HepG2 (cell line): Measurements from ENCODE around the gene FOSL2. TPM values are rescaled to one million over a fixed set of nuclear protein-coding genes. Genes with fewer than 3 reads are reported as not detected.

Experiments used
- CAMTA2 ChIP-seq: sonication (generic); formaldehyde crosslinking; IDR thresholded peaks from 2 replicates; pipeline ENCODE4 v1.4.0; 2020; ENCODE audit warnings: mild to moderate bottlenecking, missing genetic modification reagents, borderline replicate concordance
- CEBPG ChIP-seq: IDR thresholded peaks from 2 replicates; pipeline ENCODE4 v1.6.1; 2016
- HCFC1 ChIP-seq: fragments of 150-350 bp; IDR thresholded peaks from 2 replicates; pipeline ENCODE4 v1.6.1; 2014; ENCODE audit warnings: low read depth, low read length
- PBX2 ChIP-seq: IDR thresholded peaks from 2 replicates; pipeline ENCODE4 v1.6.1; 2016; ENCODE audit warnings: control low read depth
- PITX1 ChIP-seq: sonication (generic); formaldehyde crosslinking; IDR thresholded peaks from 2 replicates; pipeline ENCODE4 v1.5.1; 2020; ENCODE audit warnings: mild to moderate bottlenecking, missing genetic modification reagents
- ZKSCAN8 ChIP-seq: IDR thresholded peaks from 2 replicates; pipeline ENCODE4 v1.6.1; 2016; ENCODE audit warnings: borderline replicate concordance, missing genetic modification reagents, missing compliant biosample characterization
- ZNF337 ChIP-seq: sonication (generic); formaldehyde crosslinking; IDR thresholded peaks from 2 replicates; pipeline ENCODE4 v1.5.1; 2020; ENCODE audit warnings: missing genetic modification reagents, low read depth, mild to moderate bottlenecking, borderline replicate concordance
- ZNF501 ChIP-seq: sonication (generic); formaldehyde crosslinking; IDR thresholded peaks from 2 replicates; pipeline ENCODE4 v1.5.1; 2020; ENCODE audit warnings: mild to moderate bottlenecking, moderate library complexity, missing genetic modification reagents
- ZNF577 ChIP-seq: sonication (generic); formaldehyde crosslinking; IDR thresholded peaks from 2 replicates; pipeline ENCODE4 v1.4.0; 2020; ENCODE audit warnings: mild to moderate bottlenecking, low read depth, missing genetic modification reagents, borderline replicate concordance
- ZNF605 ChIP-seq: sonication (generic); formaldehyde crosslinking; IDR thresholded peaks from 2 replicates; pipeline ENCODE4 v1.8.0; 2022; ENCODE audit warnings: mild to moderate bottlenecking, missing genetic modification reagents
- ZSCAN5A ChIP-seq: sonication (generic); formaldehyde crosslinking; IDR thresholded peaks from 2 replicates; pipeline ENCODE4 v1.8.0; 2022; ENCODE audit warnings: mild to moderate bottlenecking, missing genetic modification reagents, borderline replicate concordance
- polyA plus RNA-seq, 8 experiments: library from polyadenylated mRNA; depleted of rRNA in 3 of 8; stranded (reverse) in 7 of 8; unstranded in 1 of 8; fragments of >200 nt; fragmentation: Illumina TruSeq in 4 of 8; extraction: Trizol in 4 of 8; gene quantifications; 2 replicates each; pipeline versions ENCODE4 v1.2.1 to v1.2.3, GENCODE V29; 2011 to 2016; ENCODE audit warnings: low read depth in 4 of 8, missing spikeins in 1 of 8, mixed read lengths in 1 of 8; ENCODE audit not compliant: insufficient read depth in 1 of 8
- total RNA-seq, 5 experiments: library from RNA; depleted of rRNA; stranded (reverse); fragments of >200 nt; fragmentation: Illumina TruSeq; extraction: Trizol; gene quantifications; 2 replicates each; pipeline ENCODE4 v1.2.3, GENCODE V29; 2016; ENCODE audit warnings: low read depth in 1 of 5
- TF ChIP-seq, protein P1 (sequence below): sonication (generic); formaldehyde crosslinking; IDR thresholded peaks from 2 replicates; pipeline ENCODE4 v1.4.0; 2020; ENCODE audit warnings: missing genetic modification reagents, borderline replicate concordance
- TF ChIP-seq, protein P2 (sequence below): sonication (generic); formaldehyde crosslinking; IDR thresholded peaks from 2 replicates; pipeline ENCODE4 v1.9.0; 2021; ENCODE audit warnings: mild to moderate bottlenecking, missing genetic modification reagents
- TF ChIP-seq, protein P3 (sequence below): sonication (generic); formaldehyde crosslinking; IDR thresholded peaks from 2 replicates; pipeline ENCODE4 v1.8.1; 2023; ENCODE audit warnings: mild to moderate bottlenecking, missing genetic modification reagents

Gene FOSL2
- total and polyA plus RNA-seq, 2 of the 13 experiments (the other 11 are each of a cell fraction or from before 2014, with no cell fraction given), result 3.4 to 18.1 TPM

GRCh38 chr2:28395334-28396061 is 2.8 kb downstream of the FOSL2 start (continued):
- TF ChIP-seq, protein P1, sequence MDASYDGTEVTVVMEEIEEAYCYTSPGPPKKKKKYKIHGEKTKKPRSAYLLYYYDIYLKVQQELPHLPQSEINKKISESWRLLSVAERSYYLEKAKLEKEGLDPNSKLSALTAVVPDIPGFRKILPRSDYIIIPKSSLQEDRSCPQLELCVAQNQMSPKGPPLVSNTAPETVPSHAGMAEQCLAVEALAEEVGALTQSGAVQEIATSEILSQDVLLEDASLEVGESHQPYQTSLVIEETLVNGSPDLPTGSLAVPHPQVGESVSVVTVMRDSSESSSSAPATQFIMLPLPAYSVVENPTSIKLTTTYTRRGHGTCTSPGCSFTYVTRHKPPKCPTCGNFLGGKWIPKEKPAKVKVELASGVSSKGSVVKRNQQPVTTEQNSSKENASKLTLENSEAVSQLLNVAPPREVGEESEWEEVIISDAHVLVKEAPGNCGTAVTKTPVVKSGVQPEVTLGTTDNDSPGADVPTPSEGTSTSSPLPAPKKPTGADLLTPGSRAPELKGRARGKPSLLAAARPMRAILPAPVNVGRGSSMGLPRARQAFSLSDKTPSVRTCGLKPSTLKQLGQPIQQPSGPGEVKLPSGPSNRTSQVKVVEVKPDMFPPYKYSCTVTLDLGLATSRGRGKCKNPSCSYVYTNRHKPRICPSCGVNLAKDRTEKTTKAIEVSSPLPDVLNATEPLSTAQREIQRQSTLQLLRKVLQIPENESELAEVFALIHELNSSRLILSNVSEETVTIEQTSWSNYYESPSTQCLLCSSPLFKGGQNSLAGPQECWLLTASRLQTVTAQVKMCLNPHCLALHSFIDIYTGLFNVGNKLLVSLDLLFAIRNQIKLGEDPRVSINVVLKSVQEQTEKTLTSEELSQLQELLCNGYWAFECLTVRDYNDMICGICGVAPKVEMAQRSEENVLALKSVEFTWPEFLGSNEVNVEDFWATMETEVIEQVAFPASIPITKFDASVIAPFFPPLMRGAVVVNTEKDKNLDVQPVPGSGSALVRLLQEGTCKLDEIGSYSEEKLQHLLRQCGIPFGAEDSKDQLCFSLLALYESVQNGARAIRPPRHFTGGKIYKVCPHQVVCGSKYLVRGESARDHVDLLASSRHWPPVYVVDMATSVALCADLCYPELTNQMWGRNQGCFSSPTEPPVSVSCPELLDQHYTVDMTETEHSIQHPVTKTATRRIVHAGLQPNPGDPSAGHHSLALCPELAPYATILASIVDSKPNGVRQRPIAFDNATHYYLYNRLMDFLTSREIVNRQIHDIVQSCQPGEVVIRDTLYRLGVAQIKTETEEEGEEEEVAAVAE (CRISPR knock-in tag), result no peak
- TF ChIP-seq PBX2 (peak; percentile 18; the same call in 1 of the 2 replicates), ZNF605 (CRISPR knock-in tag) (0 out of 2 replicates have a peak, but pooled peaks have one; percentile 56), PITX1 (CRISPR knock-in tag) (no peak), ZNF577 (CRISPR knock-in tag) (no peak), ZNF337 (no peak), CEBPG (CRISPR knock-in tag) (peak; percentile 71), HCFC1 (no peak), ZKSCAN8 (CRISPR knock-in tag) (no peak), ZSCAN5A (CRISPR knock-in tag) (no peak), CAMTA2 (CRISPR knock-in tag) (no peak), ZNF501 (peak; percentile 40; the same call in 1 of the 2 replicates)
- TF ChIP-seq, protein P2, sequence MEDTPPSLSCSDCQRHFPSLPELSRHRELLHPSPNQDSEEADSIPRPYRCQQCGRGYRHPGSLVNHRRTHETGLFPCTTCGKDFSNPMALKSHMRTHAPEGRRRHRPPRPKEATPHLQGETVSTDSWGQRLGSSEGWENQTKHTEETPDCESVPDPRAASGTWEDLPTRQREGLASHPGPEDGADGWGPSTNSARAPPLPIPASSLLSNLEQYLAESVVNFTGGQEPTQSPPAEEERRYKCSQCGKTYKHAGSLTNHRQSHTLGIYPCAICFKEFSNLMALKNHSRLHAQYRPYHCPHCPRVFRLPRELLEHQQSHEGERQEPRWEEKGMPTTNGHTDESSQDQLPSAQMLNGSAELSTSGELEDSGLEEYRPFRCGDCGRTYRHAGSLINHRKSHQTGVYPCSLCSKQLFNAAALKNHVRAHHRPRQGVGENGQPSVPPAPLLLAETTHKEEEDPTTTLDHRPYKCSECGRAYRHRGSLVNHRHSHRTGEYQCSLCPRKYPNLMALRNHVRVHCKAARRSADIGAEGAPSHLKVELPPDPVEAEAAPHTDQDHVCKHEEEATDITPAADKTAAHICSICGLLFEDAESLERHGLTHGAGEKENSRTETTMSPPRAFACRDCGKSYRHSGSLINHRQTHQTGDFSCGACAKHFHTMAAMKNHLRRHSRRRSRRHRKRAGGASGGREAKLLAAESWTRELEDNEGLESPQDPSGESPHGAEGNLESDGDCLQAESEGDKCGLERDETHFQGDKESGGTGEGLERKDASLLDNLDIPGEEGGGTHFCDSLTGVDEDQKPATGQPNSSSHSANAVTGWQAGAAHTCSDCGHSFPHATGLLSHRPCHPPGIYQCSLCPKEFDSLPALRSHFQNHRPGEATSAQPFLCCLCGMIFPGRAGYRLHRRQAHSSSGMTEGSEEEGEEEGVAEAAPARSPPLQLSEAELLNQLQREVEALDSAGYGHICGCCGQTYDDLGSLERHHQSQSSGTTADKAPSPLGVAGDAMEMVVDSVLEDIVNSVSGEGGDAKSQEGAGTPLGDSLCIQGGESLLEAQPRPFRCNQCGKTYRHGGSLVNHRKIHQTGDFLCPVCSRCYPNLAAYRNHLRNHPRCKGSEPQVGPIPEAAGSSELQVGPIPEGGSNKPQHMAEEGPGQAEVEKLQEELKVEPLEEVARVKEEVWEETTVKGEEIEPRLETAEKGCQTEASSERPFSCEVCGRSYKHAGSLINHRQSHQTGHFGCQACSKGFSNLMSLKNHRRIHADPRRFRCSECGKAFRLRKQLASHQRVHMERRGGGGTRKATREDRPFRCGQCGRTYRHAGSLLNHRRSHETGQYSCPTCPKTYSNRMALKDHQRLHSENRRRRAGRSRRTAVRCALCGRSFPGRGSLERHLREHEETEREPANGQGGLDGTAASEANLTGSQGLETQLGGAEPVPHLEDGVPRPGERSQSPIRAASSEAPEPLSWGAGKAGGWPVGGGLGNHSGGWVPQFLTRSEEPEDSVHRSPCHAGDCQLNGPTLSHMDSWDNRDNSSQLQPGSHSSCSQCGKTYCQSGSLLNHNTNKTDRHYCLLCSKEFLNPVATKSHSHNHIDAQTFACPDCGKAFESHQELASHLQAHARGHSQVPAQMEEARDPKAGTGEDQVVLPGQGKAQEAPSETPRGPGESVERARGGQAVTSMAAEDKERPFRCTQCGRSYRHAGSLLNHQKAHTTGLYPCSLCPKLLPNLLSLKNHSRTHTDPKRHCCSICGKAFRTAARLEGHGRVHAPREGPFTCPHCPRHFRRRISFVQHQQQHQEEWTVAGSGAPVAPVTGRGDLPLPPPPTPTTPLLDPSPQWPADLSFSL (CRISPR knock-in tag), result no peak
- TF ChIP-seq, protein P3, sequence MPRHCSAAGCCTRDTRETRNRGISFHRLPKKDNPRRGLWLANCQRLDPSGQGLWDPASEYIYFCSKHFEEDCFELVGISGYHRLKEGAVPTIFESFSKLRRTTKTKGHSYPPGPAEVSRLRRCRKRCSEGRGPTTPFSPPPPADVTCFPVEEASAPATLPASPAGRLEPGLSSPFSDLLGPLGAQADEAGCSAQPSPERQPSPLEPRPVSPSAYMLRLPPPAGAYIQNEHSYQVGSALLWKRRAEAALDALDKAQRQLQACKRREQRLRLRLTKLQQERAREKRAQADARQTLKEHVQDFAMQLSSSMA (CRISPR knock-in tag), result no peak
